ENCODE results near the gene RIC8B. TPM values are rescaled to one million over a fixed set of nuclear protein-coding genes. Genes with fewer than 3 reads are reported as not detected.

Gene RIC8B
- polyA plus RNA-seq, 2 of the 4 experiments (the other 2 are of a cell fraction), result 10.5 to 25.5 TPM

GRCh38 chr12:106764738-106765137 is 9.7 kb upstream of the RIC8B start:
- FAIRE-seq, result no peak
- Histone ChIP-seq H3K4me1 (peaks cover 37% of the 10 kb centered on the region), H3K27ac (peak overlapping the region in 1 of 2 experiments; percentile 29; a peak in 1 of 6 replicates), H3K9me3 (no peaks in the 10 kb centered on the region), H3K4me3 (no peak overlapping the region), H3K4me2 (no peak overlapping the region)
- no peak for ATAC-seq
- ChIA-PET POLR2A (no interaction called here), CTCF (interaction anchor here (0.7 to 1.0 kb wide), 2 partner anchors 74 to 259 kb away, joined by 3 to 4 read pairs; no protein-coding TSS in a partner anchor)
- no peak for TF ChIP-seq MAFK (IDR thresholded peaks at IDR 0.05; ENCODE audit: partially characterized antibody)
- no peak for TF ChIP-seq EP300 (IDR thresholded peaks at IDR 0.05)
- peak in 1 of 2 experiments; percentile 18; a peak in 1 of 4 replicates for TF ChIP-seq CEBPB (IDR thresholded peaks at IDR 0.05)
- peak; percentile 35; a peak in 3 of 5 replicates for TF ChIP-seq RAD21 (conservative IDR thresholded peaks at IDR 0.05 in 1 of 2, IDR thresholded peaks at IDR 0.05 in 1 of 2)
- TF ChIP-seq SMC3 (IDR thresholded peaks at IDR 0.05), result 0 out of 3 replicates have a peak, but pooled peaks have one; percentile 12
- DNase-seq (ENCODE audit: low read depth in 1 of 2, low spot score in 1 of 2), result peak in 1 of 2 experiments; percentile 24
- WGBS (ENCODE audit: missing lambda C conversion rate), result 91% methylated on average over 3 of the region's 3 CpGs

- Histone ChIP-seq H3K4me3 (no peak overlapping the region), H3K4me2 (no peak overlapping the region), H3K4me1 (peaks cover 46% of the 10 kb centered on the region), H3K27ac (peak overlapping the region; percentile 77 to 79; a peak in 5 of 6 replicates), H3K9me3 (no peaks in the 10 kb centered on the region)
- no peak for TF ChIP-seq HOXB5 (CRISPR knock-in tag; IDR thresholded peaks at IDR 0.05)
- no peak for TF ChIP-seq RARB (CRISPR knock-in tag; IDR thresholded peaks at IDR 0.05)
- TF ChIP-seq RNF2 (IDR thresholded peaks at IDR 0.05; ENCODE audit: borderline replicate concordance, low read depth), result no peak
- TF ChIP-seq ZC3H11A (IDR thresholded peaks at IDR 0.05), result no peak
- no peak for TF ChIP-seq KDM5A (IDR thresholded peaks at IDR 0.05)
- no peak for TF ChIP-seq NR3C1 (IDR thresholded peaks at IDR 0.05)
- no peak for TF ChIP-seq HOXA7 (CRISPR knock-in tag; IDR thresholded peaks at IDR 0.05)
- TF ChIP-seq ESRRA (IDR thresholded peaks at IDR 0.05; ENCODE audit: borderline replicate concordance, low read length), result no peak
- TF ChIP-seq USF2 (IDR thresholded peaks at IDR 0.05), result no peak
- TF ChIP-seq ATOH8 (CRISPR knock-in tag; IDR thresholded peaks at IDR 0.05; ENCODE audit: low read depth), result no peak
- TF ChIP-seq ZFP36 (IDR thresholded peaks at IDR 0.05; ENCODE audit: borderline replicate concordance, partially characterized antibody), result no peak
- no peak for TF ChIP-seq CEBPB (IDR thresholded peaks at IDR 0.05)
- TF ChIP-seq TFCP2L1 (CRISPR knock-in tag; IDR thresholded peaks at IDR 0.05), result no peak
- no peak for TF ChIP-seq ZSCAN20 (CRISPR knock-in tag; IDR thresholded peaks at IDR 0.05)
- no peak for TF ChIP-seq HES2 (IDR thresholded peaks at IDR 0.05)
- TF ChIP-seq REST (IDR thresholded peaks at IDR 0.05), result no peak
- TF ChIP-seq CBX2 (IDR thresholded peaks at IDR 0.05; ENCODE audit: borderline replicate concordance, low read depth), result no peak
- TF ChIP-seq HDAC2 (IDR thresholded peaks at IDR 0.05), result no peak
- 79% methylated on average over 8 of the region's 8 CpGs for WGBS (ENCODE audit: missing lambda C conversion rate)
- CTCF ChIA-PET, result interaction anchor here (0.8 to 3.0 kb wide), 5 partner anchors 8 to 75 kb away, joined by 3 to 9 read pairs (median 4); no protein-coding TSS in a partner anchor
- POLR2A ChIA-PET, result no interaction called here
- DNase-seq (ENCODE audit: low read depth in 1 of 2, low spot score in 1 of 2) (no peak), ATAC-seq (no peak), FAIRE-seq (no peak)
These were observed 8.1 kb upstream of the RIC8B start for GRCh38 chr12:106766393-106766826.
